CD4-positive, alpha-beta T cell treated with Interleukin-17A for 1 hour (primary cell): ENCODE data around the gene HBS1L.

Experiments
- DNase-seq: peaks from one replicate; pipeline ENCODE4 v3.0.0-alpha.2; 2020

Gene HBS1L

DNA sequence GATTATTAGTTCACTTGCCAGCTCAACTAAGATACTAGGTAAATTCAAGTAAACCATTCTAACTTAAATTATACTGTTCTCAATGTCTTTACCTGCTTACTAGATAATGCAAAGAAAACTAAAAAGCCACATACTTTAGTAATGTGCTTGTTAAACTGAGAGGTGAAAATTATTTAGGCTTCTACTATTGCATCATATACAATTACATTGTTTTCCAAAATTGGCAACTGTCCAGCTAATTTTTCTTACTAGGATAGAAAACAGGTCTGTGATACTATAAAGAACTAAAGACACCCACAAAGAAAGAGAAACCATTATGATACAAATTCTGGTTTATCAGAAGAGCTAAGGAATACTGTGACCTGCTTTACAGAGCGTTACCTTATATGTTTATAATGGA is 59.1 kb downstream of the HBS1L start:
- DNase-seq, result no peak

DNA sequence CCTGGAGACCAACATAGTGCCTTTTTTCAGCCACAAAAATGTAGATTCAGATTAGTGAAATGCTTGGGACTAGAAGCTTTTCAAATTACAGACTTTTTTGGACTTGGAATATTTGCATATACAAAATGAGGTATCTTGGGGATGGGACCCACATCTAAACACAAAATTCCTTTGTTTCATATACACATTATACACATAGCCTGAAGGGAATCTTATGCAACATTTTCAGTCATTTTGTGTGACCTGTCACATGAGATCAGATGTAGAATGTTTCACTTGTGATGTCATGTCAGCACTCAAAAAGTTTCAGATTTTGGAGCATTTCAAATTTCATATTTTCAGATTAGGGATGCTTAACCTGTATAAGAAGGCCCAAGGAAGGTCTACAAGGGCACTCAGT is 60.2 kb downstream of the HBS1L start:
- DNase-seq, result no peak

GRCh38 chr6:134992155-134992554 is 62.5 kb downstream of the HBS1L start:
- no peak for DNase-seq

- no peak for DNase-seq
Measured at GRCh38 chr6:134990262-134990661, 64.4 kb downstream of the HBS1L start.

- DNase-seq, result no peak
Measured at GRCh38 chr6:134984821-134985220, 69.8 kb downstream of the HBS1L start.

- DNase-seq, result no peak
Measured at GRCh38 chr6:134983823-134984222, 70.8 kb downstream of the HBS1L start.

DNA sequence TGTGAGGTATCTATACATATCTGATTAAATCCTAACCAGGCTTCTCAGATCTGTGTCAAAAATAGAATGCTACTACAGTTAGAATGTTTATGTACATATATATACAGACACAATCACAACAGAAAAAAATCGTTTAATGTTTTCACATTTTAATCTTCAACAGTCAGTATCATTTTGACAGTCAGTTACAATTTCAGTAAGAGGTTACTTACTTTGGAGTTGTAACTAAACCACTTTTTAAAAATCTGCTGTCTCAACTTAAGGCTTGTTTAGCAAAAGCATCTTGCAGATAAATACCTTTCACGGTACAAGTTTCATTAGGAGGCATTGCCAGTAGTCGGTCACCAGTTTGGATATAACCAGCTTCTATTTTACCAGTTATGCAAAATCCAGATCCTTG is 72.5 kb downstream of the HBS1L start:
- no peak for DNase-seq

DNA sequence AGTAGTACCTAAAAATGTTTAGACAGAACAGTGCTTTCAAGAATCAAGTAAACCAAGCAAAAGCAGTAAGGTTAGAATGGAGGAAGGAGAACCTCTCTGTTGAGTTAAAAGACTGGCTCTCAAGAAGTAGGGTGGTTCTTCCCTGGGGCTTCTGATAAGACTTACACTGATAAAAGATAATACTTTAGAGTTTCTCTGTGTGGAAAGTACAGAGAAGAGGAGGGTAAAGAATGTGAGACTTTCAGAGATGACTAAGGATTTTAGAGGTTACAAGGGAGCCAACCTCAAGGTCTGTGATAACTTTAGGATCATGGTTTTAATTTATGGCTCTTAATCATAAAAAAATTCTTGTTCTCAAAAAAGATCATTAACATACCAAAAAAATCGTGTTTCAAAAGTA is 73.8 kb downstream of the HBS1L start:
- DNase-seq, result no peak

- no peak for DNase-seq
Measured at GRCh38 chr6:134979142-134979541, 75.5 kb downstream of the HBS1L start.

GRCh38 chr6:134974370-134974769 is 80.3 kb downstream of the HBS1L start:
- DNase-seq, result no peak

GRCh38 chr6:134967711-134968110 is 86.9 kb downstream of the HBS1L start:
- DNase-seq, result no peak

DNA sequence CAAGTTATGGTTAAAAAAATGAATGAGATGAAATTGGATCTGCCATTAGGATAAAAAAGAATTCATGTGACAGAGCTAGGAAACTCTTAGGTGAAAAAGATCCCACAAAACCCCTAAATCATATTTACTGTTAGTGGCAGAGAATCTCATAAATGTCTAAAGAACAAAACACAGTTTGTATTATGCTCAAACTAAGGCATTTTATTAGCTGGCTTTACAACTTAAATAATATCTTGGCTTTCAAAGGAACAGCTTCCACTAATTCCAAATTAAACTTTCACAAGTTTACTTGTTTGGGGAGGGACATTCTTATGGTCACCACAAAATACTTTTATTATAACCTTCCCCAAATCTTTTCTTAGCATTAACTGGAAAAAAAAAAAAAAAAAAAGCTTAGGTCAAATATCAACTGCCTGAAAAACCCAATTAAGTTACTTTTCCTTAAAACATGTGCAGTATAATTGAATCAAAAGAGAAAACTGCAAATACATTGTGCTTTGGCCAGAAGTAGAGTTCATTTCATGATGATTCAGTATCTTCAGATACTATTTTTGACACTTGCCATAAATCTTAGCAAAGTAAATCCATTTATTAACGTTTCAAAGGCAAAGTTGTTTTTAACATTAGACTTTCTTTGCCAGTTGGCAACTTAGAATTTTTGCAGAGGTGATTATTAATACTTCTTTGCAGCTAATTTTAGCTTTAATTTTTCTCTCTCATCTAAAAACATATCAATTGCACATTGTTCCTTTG is 90.0 kb downstream of the HBS1L start:
- no peak for DNase-seq

- no peak for DNase-seq
Measured at GRCh38 chr6:134962421-134962820, 92.2 kb downstream of the HBS1L start.

GRCh38 chr6:134961366-134961765 is 93.3 kb downstream of the HBS1L start:
- no peak for DNase-seq

DNA sequence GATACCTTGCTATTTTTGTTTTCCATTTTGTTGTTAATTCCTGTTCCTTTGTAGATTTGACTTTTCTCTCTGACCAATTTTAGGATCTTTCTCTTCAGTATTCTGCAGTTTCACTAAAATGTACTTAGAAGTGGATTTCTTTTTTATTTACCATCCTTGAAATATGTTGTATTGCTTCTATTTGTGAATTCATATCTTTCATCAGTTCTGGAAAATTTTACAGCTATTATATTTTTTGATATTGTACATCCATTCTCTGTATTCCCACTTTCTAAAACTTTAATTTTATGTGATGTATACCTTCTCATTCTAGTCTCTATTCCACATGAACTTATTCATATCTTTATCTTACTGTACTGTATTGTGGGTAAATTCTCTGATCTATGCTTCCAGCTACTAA is 95.0 kb downstream of the HBS1L start:
- DNase-seq, result no peak

GRCh38 chr6:134956676-134957075 is 97.9 kb downstream of the HBS1L start:
- DNase-seq, result no peak

DNA sequence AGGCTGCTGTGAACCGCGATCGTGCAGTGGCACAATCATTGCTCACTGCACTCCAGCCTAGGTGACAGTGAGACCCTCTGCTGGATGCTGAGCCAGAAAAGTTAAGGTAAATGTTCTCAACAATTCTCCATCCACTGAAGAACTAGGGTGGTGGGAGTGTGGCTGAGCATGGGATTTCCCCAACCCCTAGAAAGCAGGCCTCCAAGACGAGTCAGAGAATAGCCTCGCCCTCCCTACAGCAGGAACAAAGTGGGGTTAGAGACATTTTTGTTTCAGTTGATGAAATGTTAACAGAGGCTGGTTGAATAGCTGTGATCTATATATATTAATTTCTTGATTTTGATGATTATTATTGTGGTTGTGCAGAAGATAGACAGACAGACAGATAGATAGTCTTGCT is 98.6 kb downstream of the HBS1L start:
- DNase-seq, result no peak

- DNase-seq, result no peak
Measured at GRCh38 chr6:134954272-134955000, 100.2 kb downstream of the HBS1L start.

DNA sequence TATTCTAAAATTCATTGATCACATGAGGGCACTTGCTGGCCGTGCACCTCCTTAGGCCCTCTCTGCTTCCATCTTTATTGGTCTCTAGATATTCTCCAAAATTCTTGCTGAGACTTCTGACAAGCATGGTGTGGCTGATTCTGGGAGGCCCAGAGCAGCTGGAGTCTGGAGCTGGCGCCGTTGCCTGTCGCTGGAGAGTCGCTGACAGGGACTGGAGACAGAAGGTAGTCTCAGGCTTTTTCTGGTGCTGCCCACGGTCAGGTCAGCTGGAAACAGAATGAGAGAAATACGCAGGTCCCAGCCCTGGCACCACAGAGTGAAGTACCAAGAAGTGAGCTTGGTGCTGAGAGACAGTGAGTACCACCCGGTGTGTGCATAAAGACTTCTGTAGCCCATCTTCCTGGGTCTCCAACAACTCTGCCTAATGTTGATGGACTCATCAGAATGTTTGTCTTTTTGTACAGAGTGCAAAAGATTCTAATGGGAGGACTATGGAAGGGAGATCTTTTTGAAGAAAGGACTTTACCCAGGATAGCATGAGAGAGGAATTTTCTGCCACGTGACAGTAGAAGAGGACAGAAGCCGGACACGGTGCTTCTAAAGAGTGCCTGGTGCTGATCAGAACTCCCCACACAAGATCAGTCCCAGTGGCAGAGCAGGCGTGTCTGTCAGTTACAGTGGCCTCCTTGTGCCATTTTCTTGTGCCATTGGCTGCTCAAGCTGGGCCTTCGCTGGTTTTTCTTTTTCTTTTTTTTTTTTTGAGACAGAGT is 102.9 kb downstream of the HBS1L start:
- no peak for DNase-seq

DNA sequence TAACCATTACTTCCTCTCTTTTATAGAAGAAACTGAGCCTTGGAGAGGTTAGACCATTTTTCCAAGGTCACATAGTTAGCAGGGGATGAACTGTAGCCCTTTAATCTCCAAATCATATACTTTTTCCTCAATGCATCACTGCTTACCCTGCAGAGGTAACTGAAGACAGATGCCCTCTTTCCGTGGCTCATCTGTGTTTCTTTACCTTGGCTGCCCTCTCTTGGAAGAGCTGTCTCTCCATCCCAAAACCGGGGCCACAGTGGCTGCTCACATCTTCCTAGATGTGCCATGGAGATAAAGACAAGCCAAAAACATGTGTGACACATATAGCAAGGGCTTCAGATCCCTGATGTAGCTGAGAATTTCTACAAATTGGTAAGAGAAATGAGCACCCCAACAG is 104.1 kb downstream of the HBS1L start:
- no peak for DNase-seq

DNA sequence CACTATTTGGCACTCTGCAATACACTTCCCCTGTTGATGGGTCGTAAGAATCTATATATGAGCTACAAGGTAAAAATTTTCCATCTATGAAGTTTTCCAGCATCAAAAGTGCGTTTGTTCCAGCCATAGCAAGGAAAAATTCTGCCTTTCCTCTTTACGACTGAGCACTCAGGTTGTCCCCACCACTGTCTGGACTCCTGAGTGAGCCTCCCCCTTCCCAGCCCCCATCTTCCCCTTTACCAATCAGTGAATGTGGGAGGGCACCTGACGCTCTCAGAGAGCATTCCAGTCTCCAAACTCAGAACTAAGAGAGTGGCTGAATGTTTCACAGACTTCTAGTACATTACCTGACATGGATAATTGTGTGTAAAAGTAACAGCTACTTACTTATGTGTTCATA is 104.7 kb downstream of the HBS1L start, which contains the start of gene ALDH8A1:
Gene ALDH8A1 (minus strand): TSS at position 175 of the 400 bp plus-strand sequence. CDS start 48 bp downstream, at position 127.
- DNase-seq, result no peak

DNA sequence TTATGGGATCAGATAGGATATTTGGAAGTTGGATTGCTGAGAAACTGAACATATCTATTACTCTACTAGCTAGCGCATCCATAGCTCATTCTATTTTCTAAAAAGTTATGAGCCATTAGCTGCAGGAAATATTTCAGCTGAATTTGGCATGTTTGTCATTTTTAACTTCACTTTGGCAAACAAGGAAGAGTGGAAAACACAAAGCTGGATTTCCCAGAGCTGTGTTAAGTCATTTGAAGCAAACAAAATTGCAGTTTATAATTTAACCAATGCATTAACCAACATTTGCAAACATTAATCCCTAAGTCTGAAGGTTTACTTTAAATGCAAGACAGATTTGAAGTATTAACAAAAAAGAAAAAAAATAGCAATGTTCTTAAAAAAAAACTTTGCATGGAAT is 105.9 kb downstream of the HBS1L start:
- DNase-seq, result no peak

- no peak for DNase-seq
Measured at GRCh38 chr6:134948142-134948541, 106.5 kb downstream of the HBS1L start.

DNA sequence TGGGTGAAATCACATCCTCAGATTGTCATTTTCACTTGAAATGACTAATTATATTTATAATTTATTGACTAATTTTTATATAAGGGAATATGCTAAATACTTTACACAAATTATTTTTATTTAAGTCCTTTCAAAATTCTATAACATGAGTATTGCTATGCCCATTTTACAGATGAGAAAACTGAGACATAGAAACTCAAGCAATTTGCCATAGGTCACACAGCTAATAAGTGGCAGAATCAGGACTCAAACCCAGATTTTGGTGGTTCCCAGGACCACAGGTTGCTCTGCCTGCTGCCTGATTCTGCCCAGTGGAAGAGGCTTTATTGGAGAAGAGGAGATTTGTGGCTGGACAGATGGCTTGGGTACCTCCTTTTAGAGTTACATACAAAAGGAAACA is 109.6 kb downstream of the HBS1L start:
- DNase-seq, result no peak
